ENCODE results near the gene GDF10.

Gene GDF10

DNA sequence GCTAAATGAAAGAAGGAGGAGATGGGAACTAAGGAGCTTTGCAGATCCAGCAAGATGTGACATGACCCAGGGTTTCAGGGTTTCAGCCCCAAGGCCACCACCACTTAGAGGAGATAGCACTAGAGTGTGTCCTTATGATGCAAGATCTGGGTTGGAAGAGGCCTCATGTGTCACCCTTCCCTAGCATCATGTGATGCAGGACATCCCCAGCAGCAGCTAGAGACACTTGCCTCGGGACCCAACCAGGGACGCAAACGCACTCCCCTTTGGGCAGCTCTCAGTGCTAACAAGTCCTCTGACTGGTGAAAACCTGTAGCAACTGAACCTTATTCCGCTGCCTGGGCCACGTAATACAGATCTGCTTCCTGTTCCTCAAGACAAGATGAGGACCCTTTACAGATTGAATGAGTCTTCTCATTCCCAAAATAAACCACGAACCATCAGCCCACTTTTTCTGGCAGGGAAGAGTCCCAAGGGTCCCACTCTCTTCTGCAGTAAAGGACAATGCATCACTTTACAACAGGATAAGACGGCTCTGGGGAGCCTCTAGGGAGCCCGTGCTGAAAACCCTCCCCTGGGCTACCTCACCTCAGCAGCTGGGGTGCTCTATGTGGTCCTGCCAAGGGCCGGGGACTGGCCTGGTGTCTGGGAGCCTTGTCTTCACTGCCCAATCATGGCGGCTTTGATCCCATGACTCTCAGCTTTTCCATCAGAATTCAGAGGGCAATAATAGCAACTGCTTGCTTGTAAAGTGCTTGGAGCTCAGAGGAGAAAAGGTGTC, 44.8 kb upstream of the GDF10 start:
- TF ChIP-seq, protein P1, sequence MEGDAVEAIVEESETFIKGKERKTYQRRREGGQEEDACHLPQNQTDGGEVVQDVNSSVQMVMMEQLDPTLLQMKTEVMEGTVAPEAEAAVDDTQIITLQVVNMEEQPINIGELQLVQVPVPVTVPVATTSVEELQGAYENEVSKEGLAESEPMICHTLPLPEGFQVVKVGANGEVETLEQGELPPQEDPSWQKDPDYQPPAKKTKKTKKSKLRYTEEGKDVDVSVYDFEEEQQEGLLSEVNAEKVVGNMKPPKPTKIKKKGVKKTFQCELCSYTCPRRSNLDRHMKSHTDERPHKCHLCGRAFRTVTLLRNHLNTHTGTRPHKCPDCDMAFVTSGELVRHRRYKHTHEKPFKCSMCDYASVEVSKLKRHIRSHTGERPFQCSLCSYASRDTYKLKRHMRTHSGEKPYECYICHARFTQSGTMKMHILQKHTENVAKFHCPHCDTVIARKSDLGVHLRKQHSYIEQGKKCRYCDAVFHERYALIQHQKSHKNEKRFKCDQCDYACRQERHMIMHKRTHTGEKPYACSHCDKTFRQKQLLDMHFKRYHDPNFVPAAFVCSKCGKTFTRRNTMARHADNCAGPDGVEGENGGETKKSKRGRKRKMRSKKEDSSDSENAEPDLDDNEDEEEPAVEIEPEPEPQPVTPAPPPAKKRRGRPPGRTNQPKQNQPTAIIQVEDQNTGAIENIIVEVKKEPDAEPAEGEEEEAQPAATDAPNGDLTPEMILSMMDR (IDR thresholded peaks at IDR 0.05; ENCODE audit: low read depth, low read length, missing control alignments), result no peak
- no peak for DNase-seq (ENCODE audit: low read depth)
- in situ Hi-C loops (cut with HindIII; ENCODE audit: low sequenced_read_pairs), result no loop called here
- no peak overlapping the region for H3K4me3 ChIP-seq (ENCODE audit: low read depth, low read length)

DNA sequence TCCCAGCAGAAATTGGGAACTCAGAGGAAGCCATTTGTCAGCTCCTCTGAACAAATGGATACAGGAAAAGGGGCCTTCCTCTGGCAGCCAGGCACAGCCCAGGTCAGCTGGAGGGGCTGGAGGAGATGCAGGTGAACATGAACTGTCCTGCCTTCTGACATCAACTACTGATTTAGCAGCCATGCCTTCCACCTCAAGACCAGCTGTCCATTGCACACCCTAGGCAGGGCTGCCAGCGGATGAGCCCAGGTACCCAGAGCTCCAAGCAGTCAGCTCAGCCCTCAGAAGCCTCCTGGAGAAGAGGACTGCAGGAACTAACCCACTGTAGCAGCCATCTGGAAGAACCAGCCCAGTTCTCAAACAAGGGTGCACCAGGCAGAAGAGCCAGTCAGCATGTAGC, 44.1 kb upstream of the GDF10 start:
- H3K4me3 ChIP-seq (ENCODE audit: low read depth, low read length), result no peak overlapping the region
- TF ChIP-seq, protein P1 (IDR thresholded peaks at IDR 0.05; ENCODE audit: low read depth, low read length, missing control alignments), result no peak
- no peak for DNase-seq (ENCODE audit: low read depth)
- in situ Hi-C loops (cut with HindIII; ENCODE audit: low sequenced_read_pairs), result no loop called here

DNA sequence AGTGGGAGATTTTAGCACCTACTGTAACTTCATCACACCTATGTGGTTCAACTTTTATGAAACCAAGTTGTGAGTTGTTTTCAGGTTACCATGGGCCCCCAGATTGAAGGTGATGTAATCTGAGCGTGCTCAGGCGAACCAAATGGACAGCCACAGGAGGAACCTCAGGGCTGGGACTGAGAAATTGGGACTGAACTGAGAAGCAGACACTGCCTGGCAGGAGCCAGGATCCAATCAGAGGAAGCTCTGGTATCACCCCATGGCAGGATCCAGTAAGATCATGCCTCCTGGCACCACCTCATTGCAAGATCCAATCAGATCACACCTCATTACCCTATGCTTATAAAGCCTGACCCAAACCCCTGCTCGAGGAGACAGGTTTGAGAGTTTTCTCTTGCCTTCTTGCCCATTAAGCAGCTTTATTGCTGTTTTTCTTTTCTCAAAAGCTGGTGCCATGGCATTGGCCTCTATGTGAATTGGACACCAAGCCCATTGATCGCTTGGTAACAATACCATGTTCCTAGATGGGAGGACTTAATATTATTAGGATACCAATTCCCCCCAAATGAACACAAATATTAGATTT, 43.2 kb upstream of the GDF10 start:
- TF ChIP-seq, protein P1 (IDR thresholded peaks at IDR 0.05; ENCODE audit: low read depth, low read length, missing control alignments), result no peak
- H3K4me3 ChIP-seq (ENCODE audit: low read depth, low read length), result no peak overlapping the region
- no peak for DNase-seq (ENCODE audit: low read depth)
- in situ Hi-C loops (cut with HindIII; ENCODE audit: low sequenced_read_pairs), result no loop called here

DNA sequence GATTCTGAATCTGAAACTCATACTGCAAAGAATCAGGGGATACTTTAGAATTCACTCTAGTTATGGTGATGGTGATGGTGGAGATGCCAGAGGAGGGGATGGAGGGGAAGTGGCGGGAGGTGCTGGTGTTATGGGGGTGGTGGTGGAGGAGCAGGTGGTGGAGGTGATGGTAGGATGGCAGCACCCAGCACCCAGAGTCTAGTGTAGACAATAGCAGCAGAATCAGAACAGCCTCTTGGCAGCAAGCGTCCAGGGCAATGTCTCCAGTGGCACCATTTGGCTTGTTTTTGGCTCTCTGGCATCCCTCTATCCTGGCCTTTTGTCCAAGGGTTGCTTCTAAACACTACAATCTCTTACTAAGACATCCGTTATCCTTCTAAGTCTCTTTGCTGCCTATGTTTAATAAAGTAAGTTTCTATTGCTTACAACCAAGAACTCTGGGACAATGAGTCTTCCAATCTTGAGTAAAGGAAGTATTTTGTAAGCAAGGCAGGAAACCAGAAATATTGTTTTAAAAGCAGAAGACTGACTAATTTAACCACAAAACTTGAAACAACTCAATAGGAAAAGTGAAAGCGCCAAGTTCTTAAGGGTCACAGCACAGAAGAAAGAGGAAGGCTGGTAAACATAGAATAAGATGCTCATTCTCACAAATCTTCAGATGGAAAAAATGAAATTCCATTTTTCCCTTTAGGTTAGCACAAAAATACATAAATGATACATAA, 42.4 kb upstream of the GDF10 start:
- TF ChIP-seq, protein P1 (IDR thresholded peaks at IDR 0.05; ENCODE audit: low read depth, low read length, missing control alignments), result no peak
- DNase-seq (ENCODE audit: low read depth), result peak; percentile 82
- no peak overlapping the region for H3K4me3 ChIP-seq (ENCODE audit: low read depth, low read length)
- in situ Hi-C loops (cut with HindIII; ENCODE audit: low sequenced_read_pairs), result no loop called here

DNA sequence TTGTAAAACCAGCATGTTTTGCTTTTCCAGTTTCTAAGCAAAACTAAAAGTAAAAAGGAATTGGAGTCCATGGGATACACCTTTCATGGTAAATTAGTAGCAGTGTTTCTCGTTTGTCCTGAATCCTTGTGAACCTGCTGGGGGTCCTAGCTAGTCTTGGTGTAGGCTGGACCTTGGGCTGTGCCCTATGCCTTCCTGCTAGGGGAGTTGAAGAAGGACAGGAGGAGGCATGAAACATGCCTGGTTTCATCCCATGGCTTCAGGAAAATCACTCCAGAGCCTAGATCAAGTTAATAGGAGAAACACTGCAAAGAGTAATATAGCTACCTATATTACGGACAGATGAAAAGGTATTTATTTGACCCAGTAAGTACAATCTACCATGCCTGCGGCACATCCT, 41.1 kb upstream of the GDF10 start:
- H3K4me3 ChIP-seq (ENCODE audit: low read depth, low read length), result no peak overlapping the region
- TF ChIP-seq, protein P1 (IDR thresholded peaks at IDR 0.05; ENCODE audit: low read depth, low read length, missing control alignments), result no peak
- no peak for DNase-seq (ENCODE audit: low read depth)
- in situ Hi-C loops (cut with HindIII; ENCODE audit: low sequenced_read_pairs), result no loop called here

DNA sequence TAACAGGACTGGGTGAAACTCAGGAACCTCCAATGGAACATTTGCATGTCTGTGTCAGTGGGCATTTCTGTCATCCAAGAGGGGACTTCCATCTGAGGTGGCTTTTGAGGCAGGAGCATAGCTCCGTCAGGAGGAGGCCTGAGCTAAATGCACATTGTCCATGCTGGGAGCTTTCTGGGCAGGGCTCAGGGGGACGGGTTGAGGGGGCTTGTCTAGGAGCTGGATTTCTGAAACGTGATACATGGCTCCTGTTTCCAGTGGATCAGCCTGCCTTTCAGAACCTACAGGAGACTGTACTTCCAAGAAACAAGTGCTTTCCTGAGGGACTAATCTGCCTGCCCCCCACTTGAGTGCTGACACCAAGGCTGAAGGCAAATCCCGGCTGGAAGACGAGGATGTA, 40.5 kb upstream of the GDF10 start:
- no peak for DNase-seq (ENCODE audit: low read depth)
- no peak overlapping the region for H3K4me3 ChIP-seq (ENCODE audit: low read depth, low read length)
- in situ Hi-C loops (cut with HindIII; ENCODE audit: low sequenced_read_pairs), result no loop called here
- TF ChIP-seq, protein P1 (IDR thresholded peaks at IDR 0.05; ENCODE audit: low read depth, low read length, missing control alignments), result no peak
